NCI-H1048 (cell line): Measurements from ENCODE around the gene SPNS2.

Experiments
- DNase-seq: peaks from one replicate; lab custom pipeline; 2025; lab: John Stamatoyannopoulos, UW

SPNS2 gene

GRCh38 chr17:4536742-4537411, 38.2 kb downstream of the SPNS2 start:
- DNase-seq: no peak

GRCh38 chr17:4537451-4538235, 39.0 kb downstream of the SPNS2 start:
- no peak for DNase-seq

GRCh38 chr17:4538236-4539002, 39.7 kb downstream of the SPNS2 start:
- no peak for DNase-seq

- no peak for DNase-seq
Observed at GRCh38 chr17:4539025-4539424, 40.3 kb downstream of the SPNS2 start.

GRCh38 chr17:4539576-4540223, 41.0 kb downstream of the SPNS2 start:
- no peak for DNase-seq

GRCh38 chr17:4540224-4540651, 41.6 kb downstream of the SPNS2 start:
- no peak for DNase-seq

GRCh38 chr17:4540687-4541327, 42.1 kb downstream of the SPNS2 start:
- no peak for DNase-seq

GRCh38 chr17:4541328-4542002, 42.8 kb downstream of the SPNS2 start:
- no peak for DNase-seq

GRCh38 chr17:4542003-4542725, 43.5 kb downstream of the SPNS2 start:
- no peak for DNase-seq

- DNase-seq: no peak
Observed at GRCh38 chr17:4542726-4543191, 44.1 kb downstream of the SPNS2 start.

- no peak for DNase-seq
Observed at GRCh38 chr17:4543557-4544026, 44.9 kb downstream of the SPNS2 start.

GRCh38 chr17:4544135-4544950, 45.7 kb downstream of the SPNS2 start:
- no peak for DNase-seq

- DNase-seq: no peak
Observed at GRCh38 chr17:4544951-4545216, 46.2 kb downstream of the SPNS2 start.

GRCh38 chr17:4545217-4545951, 46.7 kb downstream of the SPNS2 start:
- no peak for DNase-seq

GRCh38 chr17:4547118-4547906, 48.6 kb downstream of the SPNS2 start:
- no peak for DNase-seq

- no peak for DNase-seq
Observed at GRCh38 chr17:4548061-4548461, 49.4 kb downstream of the SPNS2 start.

GRCh38 chr17:4548721-4549531, 50.2 kb downstream of the SPNS2 start:
- no peak for DNase-seq
